Activated CD4-positive, alpha-beta T cell treated with anti-CD3 and anti-CD28 coated beads for 1 hour (primary cell): ENCODE measurements around the gene LGALS9B.
"Not testable (repeated sequence)": the region's sequence is repeated elsewhere in the genome, so short reads cannot be mapped to it uniquely, and the experiment has no call there.

Source experiments
- DNase-seq: peaks from one replicate; pipeline ENCODE4 v3.0.0-alpha.2; 2020

The LGALS9B gene

GRCh38 chr17:20467447-20467846 lies at the start of gene LGALS9B:
Gene LGALS9B, minus strand, starts transcription at chr17:20467539. Its CDS starts 69 bp downstream, at chr17:20467470.
- not testable (repeated sequence) for DNase-seq

GRCh38 chr17:20516986-20517385 lies 49.6 kb upstream of the LGALS9B start:
- not testable (repeated sequence) for DNase-seq

- DNase-seq, result not testable (repeated sequence)
These were observed 47.8 kb upstream of the LGALS9B start for GRCh38 chr17:20515099-20515498.

GRCh38 chr17:20513539-20513938 lies 46.2 kb upstream of the LGALS9B start:
- not testable (repeated sequence) for DNase-seq

- not testable (repeated sequence) for DNase-seq
These were observed 45.0 kb upstream of the LGALS9B start for GRCh38 chr17:20512378-20512777.

- not testable (repeated sequence) for DNase-seq
These were observed 44.4 kb upstream of the LGALS9B start for GRCh38 chr17:20511778-20512177.

- not testable (repeated sequence) for DNase-seq
These were observed 38.0 kb upstream of the LGALS9B start for GRCh38 chr17:20505333-20505732.

- not testable (repeated sequence) for DNase-seq
These were observed 37.2 kb upstream of the LGALS9B start for GRCh38 chr17:20504388-20505066.

GRCh38 chr17:20501896-20502295 lies 34.6 kb upstream of the LGALS9B start:
- DNase-seq, result not testable (repeated sequence)

GRCh38 chr17:20500346-20500745 lies 33.0 kb upstream of the LGALS9B start:
- DNase-seq, result not testable (repeated sequence)

- not testable (repeated sequence) for DNase-seq
These were observed 28.1 kb upstream of the LGALS9B start for GRCh38 chr17:20495420-20495819.

GRCh38 chr17:20494735-20495134 lies 27.4 kb upstream of the LGALS9B start:
- DNase-seq, result not testable (repeated sequence)

- not testable (repeated sequence) for DNase-seq
These were observed 26.8 kb upstream of the LGALS9B start for GRCh38 chr17:20494147-20494546.

GRCh38 chr17:20492971-20493370 lies 25.6 kb upstream of the LGALS9B start:
- not testable (repeated sequence) for DNase-seq

- not testable (repeated sequence) for DNase-seq
These were observed 24.8 kb upstream of the LGALS9B start for GRCh38 chr17:20492099-20492498.

- not testable (repeated sequence) for DNase-seq
These were observed 17.6 kb upstream of the LGALS9B start for GRCh38 chr17:20484930-20485329.

- not testable (repeated sequence) for DNase-seq
These were observed 12.7 kb upstream of the LGALS9B start for GRCh38 chr17:20479889-20480591.

GRCh38 chr17:20477398-20478071 lies 10.2 kb upstream of the LGALS9B start:
- DNase-seq, result not testable (repeated sequence)

GRCh38 chr17:20475137-20475831 lies 7.9 kb upstream of the LGALS9B start:
- DNase-seq, result not testable (repeated sequence)

- DNase-seq, result not testable (repeated sequence)
These were observed 6.7 kb upstream of the LGALS9B start for GRCh38 chr17:20474081-20474480.

- not testable (repeated sequence) for DNase-seq
These were observed 2.6 kb upstream of the LGALS9B start for GRCh38 chr17:20469946-20470345.

GRCh38 chr17:20469107-20469506 lies 1.8 kb upstream of the LGALS9B start:
- DNase-seq, result not testable (repeated sequence)

GRCh38 chr17:20466999-20467398 lies 340 bp downstream of the LGALS9B start:
- DNase-seq, result not testable (repeated sequence)
